GM19452 (cell line): Measurements from ENCODE around the gene MNAT1.
"Not testable (repeated sequence)": the region's sequence is repeated elsewhere in the genome, so short reads cannot be mapped to it uniquely, and the experiment has no call there.

Experiments used
- ATAC-seq: cut with Tn5 transposase; IDR thresholded peaks from one replicate; pipeline ENCODE4 v1.9.1; 2021; ENCODE audit not compliant: unreplicated experiment

Gene MNAT1

DNA sequence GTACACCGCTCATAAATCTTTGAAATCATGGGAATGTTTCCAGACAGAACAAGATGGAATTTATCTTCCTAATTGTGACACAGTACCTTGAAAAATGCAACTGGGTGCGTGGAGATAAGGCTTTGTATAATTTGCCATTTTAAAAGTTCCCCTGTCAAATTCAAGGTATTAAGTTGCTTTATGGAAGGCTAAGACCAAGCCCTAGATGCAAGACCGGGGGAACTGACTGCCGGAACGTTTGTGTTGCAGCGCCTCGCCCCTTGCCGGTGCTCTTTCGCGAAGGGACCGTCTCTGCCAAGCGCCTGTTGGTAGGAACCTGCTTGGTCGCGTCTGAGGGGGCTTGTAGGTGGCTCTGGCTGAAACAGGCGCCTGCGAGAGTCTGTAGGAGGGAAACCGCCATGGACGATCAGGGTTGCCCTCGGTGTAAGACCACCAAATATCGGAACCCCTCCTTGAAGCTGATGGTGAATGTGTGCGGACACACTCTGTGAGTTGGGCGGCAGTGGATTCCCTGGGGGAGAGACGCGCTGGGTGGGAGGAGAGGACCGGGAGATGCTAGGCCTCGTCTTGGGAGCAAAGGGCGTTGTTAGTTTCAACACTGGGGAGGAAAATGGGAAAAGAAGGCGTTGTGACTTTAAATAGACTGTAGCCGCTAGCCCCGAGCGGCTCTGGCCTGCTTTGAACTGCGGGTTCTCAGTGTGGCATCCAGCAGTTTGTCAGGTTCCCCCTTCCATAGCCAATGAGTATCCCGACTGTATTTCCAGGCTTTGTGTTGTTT is at the start of gene MNAT1:
Gene MNAT1, plus strand, starts transcription at position 297 of the 778 bp plus-strand sequence. Its CDS starts 102 bp downstream, at position 399.
- peak; percentile 98 for ATAC-seq

DNA sequence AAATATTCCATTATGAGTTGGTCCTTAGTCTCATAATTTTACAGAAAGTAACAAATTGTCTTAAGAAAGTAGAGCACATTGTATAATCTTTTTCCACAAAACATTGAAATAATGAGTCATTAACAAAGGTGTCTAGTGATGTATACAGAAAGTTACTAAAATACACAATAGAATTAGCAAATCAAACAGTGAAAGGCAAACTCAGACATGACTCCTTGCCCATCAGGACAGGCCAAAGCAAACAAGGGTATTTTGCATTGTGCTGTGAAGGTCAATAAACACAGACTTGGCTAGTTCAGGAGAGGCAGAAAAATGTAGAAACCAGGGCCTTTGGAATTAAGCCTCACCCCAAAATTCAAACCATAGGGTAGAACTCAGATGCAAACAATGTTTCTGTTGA is 47.7 kb upstream of the MNAT1 start:
- no peak for ATAC-seq

DNA sequence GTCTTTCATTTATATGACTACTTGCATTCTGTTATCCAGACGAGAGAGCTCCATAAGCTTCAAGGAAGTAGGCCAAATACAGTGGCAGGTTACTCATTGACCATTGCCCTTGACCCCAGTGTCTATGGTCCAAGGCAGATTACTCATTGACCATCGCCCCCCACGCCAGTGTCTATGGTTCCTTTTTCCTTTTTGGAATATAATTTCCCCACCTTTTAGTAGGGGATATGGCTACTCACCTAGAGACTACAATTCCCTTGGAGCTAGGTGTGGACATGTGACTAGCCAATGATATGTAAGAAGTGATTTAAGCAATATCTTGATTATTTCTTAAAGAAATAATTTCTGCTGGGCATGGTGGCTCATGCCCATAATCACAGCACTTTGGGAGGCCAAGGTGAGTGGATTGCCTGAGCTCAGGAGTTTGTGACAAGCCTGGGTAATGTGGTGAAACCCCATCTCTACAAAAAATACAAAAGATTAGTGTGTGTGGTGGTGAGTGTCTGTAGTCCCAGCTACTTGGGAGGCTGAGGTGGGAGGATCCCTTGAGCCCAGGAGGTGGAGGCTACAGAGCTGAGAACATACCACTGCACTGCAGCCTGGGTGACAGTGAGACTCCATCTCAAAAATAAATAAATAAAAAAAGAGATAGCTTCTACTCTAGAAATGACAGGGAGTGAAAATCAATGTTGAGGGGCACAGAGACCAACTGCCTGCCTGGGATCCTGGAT is 43.0 kb upstream of the MNAT1 start:
- no peak for ATAC-seq

DNA sequence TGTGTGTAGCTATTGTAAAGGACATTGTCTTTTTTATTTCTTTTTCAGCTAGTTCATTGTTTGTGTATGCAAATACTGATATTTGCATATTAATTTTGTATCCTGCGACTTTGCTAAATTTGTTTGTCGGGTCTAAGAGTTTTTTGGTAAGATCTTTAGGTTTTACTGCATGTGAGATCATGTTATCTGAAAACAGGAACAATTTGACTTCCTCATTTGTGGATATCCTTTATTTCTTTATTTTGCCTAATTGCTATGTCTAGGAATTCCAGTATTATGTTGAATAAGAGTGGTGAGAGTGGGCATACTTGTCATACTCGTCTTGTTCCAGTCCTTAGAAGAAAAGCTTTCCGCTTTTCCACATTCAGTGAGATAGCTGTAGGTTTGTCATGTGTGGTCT is 39.2 kb upstream of the MNAT1 start:
- ATAC-seq = no peak

DNA sequence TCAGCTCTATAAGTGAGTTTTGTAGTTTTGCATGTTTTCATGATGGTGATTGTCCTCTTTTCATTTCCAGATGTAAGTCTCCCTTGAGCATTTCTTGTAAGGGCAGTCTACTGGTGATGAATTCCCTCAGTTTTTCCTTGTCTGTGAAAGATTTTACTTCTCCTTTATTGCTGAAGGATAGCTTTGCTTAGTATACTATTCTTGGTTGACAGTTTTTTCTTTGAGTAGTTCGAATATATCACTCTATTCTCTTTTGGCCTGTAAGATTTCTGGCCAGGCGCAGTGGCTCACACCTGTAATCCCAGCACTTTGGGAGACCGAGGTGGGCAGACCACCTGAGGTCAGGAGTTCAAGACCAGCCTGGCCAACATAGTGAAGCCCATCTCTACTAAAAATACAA is 34.0 kb upstream of the MNAT1 start:
- no peak for ATAC-seq

DNA sequence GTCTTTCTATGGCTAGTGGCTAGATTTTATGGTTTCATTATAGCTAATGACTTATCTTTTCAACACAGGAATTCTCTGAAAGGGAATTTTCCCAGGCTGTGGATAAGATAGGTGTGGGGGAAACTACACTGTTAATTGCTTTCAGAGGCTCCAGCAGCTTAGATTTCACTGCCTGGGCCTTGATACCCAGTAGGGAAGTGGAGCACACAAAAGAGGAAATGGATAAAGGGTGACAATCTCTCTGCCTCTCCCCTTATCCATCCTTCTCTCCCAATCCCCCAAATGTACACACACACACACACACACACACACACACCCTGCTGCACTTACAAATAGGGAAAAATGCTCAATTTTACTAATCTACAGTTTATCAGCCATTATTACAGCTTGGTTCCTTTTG is 29.5 kb upstream of the MNAT1 start:
- no peak for ATAC-seq

DNA sequence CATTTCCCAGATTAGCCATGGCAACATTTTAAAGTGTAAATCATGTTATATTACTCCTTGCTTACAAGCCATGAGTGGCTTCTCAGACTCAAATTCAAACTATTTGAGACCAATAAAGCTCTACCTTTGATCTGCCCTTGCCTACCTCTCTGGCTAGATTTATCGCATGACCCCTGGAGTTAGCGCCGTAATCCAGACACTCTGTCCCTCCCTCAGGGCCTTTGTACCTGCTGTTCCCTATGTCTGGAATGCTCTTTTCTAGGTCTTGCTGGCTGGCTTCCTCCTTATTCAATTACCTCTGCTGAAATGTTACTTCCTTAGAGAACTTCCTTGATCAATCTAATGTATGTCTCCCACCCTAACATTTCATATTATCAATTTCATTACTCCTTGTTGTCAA is 26.7 kb upstream of the MNAT1 start:
- no peak for ATAC-seq

DNA sequence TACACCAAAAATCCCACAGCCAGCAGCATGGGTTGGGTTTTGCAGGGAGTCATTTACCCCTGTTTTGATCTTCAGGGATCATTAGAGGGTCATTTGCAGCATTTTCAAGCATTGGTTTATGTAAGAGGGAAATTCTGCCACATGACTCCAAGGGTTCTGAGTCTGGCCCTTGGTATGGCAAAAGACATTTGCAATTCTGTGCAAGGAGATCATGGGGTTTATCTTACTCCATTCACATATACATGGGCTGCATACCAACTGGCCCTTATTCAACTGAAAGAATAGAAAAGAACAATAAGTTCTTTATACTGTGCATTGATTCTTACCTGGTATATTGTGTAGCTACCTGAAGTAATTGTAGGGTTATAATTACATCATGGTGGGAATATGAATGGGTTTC is 24.1 kb upstream of the MNAT1 start:
- no peak for ATAC-seq

DNA sequence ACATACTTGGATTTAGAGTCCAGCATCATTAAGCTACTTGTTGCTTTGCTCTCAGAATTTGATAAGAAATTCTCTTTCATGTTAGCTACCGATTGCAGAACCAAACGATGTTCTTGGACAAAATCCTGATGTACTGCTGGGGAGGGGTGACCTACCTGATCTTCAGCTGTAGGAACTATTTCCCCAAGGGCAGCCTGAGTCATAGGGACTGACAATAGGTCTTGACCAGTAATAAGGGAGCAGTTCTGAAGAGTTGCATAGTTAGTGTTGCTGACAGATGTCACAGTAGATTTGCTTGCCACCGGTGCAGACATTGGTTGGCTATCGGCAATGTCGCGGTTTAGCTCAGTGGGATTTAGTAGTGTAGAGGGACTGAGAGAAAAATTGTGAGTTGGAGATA is 21.0 kb upstream of the MNAT1 start:
- no peak for ATAC-seq

DNA sequence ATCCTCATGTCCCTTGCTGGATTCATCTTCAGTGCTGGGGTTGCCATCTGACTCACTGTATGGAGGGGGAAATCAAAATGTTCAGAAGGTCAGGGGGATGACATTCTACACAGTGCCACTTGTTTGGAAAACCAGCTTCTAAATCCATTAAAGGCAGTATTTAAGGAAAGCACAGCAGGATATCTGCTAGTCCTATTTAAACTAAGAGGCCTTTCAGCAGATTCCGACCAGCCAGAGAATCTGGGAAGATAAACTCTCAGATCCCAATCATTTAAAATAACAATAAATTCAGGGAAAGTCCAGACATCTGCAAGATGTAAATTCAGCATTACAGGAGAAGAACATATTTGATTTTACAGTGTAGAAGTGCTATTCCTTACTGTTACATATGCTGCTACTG is 14.2 kb upstream of the MNAT1 start:
- ATAC-seq = no peak

DNA sequence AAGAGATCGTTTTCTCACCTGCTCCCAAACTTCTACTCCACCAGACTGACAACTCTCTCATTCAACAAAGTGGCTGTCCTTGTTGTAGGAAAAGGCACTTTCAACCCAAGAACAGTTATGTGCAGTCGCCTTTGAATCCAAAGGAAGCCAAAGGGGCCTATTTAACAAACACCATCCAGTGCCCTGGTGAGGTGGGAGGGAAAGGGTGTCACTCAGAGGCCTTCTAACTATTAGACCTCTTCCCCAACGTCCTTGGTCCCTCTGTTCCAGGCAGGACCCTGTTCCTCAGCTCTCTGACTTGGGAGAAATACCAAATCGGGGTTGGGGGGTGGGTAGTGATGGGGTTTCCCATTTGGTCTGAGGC is 13.6 kb upstream of the MNAT1 start:
- no peak for ATAC-seq

DNA sequence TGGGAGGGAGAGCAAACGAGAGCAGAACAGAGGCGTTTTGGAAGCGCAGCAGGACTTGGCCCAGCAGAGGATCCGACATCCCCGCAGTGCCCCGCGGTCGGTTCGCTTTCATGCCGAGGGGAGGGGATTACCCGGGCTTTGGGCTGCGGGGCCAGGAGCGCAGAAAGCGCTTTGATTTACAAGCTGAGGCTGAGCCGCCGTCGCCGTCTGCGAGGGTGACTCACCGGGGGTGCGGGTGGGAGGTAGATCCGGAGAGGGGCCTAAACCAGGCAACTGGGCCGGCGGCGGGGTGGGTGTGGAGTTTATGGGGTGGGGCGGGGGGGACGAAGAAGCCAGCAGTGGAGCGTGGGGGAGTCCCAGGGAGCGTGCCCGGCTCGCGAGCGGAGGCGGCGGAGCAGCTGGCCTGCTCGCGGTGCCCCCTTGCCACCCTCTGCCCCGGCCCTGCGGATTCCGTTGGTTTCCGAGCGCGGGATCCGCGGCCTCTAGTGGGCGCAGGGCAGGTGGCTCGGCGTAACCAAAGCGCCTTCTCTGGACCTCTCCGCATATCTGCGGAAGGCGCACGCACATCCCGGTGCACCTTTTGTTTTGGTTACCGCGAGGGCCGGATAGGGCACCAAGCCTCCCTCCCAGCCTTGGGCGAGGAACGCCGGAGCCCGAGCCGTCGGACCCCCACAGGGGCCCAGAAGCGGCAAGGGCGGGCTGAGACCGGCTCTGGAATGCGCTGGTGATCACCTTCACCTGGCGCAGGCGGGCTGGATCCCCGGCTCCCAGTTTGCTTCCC is 13.0 kb upstream of the MNAT1 start:
- no peak for ATAC-seq

DNA sequence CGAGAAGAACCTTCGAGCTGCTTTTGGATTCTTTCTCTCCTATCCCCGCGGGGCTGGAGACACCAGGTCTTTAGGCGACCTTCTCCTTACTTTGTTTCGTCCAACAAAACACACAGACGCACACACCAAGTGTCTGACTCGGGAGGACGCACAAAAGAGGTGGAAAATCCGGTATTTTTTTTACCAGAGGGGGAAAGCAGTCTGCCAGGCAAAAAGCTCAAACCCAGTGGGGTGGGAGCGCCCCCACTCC is 12.5 kb upstream of the MNAT1 start:
- ATAC-seq = no peak

DNA sequence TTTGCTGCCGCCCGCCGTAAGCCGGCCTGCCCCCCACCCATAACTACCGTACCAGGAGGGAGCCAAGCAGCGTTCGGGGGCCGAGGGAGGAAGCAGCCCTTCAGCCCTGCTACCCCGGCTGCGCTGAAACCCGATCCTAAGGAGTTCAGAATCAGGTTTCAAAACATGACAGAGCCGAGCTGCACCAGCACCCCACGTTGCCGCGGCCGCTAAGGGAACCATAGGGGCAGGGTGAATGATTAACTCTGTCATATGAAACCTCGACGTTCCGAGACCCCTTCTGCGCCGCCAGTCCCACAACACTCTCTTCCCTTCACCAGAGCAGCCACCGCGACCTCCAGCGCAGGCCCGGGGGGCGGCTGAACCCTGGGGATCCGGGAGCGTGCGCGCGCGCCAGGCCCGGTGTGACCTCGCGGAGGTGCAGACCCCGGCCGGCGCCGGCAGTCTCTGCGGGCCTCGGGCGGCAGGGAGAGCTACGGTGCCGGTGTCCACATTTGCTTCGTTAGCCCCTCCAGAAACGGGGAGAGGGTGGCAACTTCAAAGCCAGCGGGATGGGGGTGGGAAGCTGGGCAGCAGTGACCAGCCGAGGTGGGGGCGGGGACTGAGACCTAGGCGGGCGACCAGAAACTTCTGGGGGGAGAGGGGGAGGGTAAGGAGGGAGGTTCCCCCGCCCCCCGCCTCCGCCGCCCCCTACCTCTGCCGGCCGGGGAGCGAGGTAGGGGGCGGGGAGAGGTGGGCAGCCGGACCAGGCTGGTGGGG is 12.0 kb upstream of the MNAT1 start:
- ATAC-seq = no peak

DNA sequence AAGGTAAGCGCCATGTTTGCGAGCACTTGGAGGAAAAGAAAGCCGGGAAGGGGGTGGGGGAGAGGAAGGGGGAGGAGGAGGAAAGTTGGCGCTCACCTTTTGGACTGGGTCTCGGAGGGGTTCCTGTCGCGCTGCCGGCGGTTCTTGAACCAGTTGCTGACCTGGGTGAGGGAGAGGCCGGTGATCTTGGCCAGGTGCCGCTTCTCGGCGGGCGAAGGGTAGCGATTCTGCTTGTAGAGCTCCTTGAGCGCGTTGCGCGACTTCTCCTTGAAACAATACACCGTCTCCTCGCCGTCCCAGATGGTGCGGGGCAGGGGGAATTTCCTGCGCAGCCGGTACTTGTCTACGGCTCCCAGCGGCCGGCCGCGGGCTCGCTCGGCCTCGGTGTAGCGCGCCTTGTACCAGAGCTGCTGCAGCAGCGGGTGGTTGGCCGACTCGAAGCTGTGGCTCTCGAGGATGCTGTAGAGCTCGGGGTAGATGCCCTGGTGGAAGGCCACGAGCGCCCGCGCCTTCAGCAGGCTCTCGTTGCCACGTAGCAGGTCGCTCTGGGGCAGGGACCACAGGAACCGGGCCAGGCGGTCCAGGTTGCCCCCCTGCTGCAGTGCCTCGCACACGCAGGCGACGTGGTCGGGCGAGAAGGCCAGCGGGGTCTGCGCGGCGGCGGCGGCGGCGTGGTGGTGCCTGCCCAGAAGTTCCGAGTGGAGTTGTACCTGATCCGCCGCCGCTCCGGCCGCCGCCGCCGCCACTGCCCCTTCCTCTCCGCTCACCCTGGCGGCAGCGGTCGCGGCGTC is 11.2 kb upstream of the MNAT1 start:
- no peak for ATAC-seq

DNA sequence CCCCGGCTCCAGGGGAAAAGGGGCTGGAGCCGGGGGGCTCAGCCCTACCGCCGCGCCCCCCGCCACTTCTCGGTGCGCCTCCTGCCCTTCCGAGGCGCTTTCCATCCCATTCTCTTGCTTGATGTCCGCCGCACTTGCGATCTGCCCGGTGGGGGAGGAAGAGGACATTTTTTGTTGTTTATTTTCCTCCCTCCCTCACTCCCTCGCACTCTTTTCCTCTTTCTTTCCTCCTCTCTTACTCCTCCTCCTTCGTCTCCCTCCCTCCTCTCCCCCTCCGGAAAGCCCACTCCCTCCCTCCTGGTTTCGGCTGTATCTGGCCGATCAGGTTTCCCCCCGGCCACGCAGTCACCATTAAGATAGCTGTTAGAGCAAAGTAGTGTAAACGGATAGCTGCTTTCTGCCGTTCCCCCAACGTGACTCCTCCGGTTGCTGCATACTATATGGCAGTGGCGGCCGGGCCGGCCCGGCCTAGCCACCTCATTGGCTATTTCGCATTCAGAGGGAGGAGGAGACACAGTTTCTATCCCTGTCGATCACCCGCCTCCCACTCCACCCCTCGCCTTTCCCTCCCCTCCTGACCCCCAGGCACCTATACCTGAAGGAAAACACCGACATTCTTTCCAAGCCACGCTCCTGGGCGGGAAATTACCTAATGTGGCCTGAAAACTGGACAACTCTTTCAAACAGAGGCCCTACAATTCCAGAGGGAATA is 10.5 kb upstream of the MNAT1 start, which contains the start of gene SIX4:
Gene SIX4, minus strand, starts transcription at position 445 of the 712 bp plus-strand sequence. Its CDS starts 277 bp downstream, at position 168.
- ATAC-seq = no peak

DNA sequence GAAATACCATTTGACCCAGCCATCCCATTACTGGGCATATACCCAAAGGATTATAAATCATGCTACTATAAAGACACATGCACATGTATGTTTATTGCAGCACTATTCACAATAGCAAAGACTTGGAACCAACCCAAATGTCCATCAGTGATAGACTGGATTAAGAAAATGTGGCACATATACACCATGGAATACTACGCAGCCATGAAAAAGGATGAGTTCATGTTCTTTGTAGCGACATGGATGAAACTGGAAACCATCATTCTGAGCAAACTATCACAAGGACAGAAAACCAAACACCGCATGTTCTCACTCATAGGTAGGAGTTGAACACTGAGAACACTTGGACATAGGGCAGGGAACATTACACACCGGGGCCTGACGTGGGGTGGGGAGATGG is 3.3 kb upstream of the MNAT1 start:
- ATAC-seq = not testable (repeated sequence)

DNA sequence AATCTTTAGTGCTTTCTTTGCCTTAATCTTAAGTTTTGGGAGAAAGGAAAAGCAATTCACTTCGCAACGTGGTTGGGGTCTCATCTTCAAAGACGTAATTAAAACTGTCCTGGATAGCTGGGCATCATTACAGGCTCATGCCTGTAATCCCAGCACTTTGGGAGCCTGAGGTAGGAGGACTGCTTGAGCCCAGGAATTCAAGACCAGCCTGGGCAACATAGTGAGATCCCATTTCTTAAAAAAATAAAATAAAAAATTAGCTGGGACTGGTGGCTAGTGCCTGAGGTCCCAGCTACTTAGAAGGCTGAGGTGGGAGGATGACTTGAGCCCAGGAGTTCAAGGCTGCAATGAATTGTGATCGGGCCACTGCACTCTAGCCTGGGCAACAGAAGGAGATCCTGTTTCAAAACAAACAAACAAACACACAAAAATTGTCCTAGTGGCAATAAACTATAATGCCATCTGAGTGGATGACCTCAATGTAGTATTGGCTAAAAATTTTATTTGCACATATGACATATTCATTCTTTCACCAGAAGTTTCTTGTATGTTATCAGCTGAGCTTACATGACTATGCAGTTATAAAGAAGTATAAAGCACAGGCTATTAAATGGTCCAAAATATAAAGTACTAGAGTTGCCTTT is 1.6 kb upstream of the MNAT1 start:
- no peak for ATAC-seq

DNA sequence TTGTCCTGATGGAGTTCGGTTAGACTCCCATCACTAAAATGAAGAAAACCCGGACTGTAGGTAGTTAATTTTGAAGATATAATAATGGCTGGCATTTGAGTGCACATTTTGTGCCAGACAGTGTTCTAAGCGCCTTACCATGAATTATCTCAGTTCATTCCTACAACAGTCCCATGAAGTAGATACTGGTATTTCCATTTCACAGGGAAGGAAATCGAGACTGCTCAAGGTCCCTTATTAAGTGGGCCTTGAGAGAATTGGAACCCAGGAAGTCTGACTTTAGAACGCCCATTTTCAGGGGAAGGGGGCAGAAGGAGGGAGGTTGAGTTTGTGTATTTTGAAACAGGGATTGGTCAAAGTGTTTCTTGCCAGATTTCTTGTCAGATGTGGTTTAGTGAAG is 855 bp downstream of the MNAT1 start:
- ATAC-seq = no peak
